K562 (cell line): ENCODE data around the gene SMU1. TPM values are rescaled to one million over a fixed set of nuclear protein-coding genes. Genes with fewer than 3 reads are reported as not detected.

Experiments
- MAZ ChIP-seq, 2 experiments: fragments of 450-650 bp in 1 of 2; sonication (generic) in 1 of 2; formaldehyde crosslinking; IDR thresholded peaks in 1 of 2; conservative IDR thresholded peaks in 1 of 2; 2 replicates each; pipeline versions ENCODE4 v1.4.0 to v1.5.0; 2020; ENCODE audit warnings: mild to moderate bottlenecking in 1 of 2, missing genetic modification reagents in 1 of 2
- PRDM10 ChIP-seq: fragments of 450-650 bp; IDR thresholded peaks from 2 replicates; pipeline ENCODE4 v1.6.1; 2018; ENCODE audit not compliant: partially characterized antibody
- SMAD4 ChIP-seq: fragments of 250-450 bp; sonication (Bioruptor Pico); conservative IDR thresholded peaks from 2 replicates; pipeline ENCODE4 v1.8.0; 2021; ENCODE audit warnings: inconsistent platforms, mild to moderate bottlenecking, moderate library complexity
- SRF ChIP-seq, 2 experiments: fragments of 250-450, 450-650 bp in 1 of 2; sonication (Bioruptor Pico) in 1 of 2; sonication (generic) in 1 of 2; formaldehyde crosslinking; IDR thresholded peaks; 2 replicates each; pipeline versions ENCODE4 v1.5.0 to v1.5.1; 2020 to 2022; ENCODE audit warnings: mild to moderate bottlenecking in 1 of 2, missing genetic modification reagents in 1 of 2
- ZC3H4 ChIP-seq: sonication (generic); formaldehyde crosslinking; IDR thresholded peaks from 2 replicates; pipeline ENCODE4 v1.9.0; 2021; ENCODE audit warnings: missing genetic modification reagents, borderline replicate concordance
- polyA plus RNA-seq, 8 experiments: library from polyadenylated mRNA; depleted of rRNA in 4 of 8; stranded (reverse) in 5 of 8; unstranded in 3 of 8; fragments of >200 nt; fragmentation: Nextera tagmentation in 2 of 8; fragmentation: Illumina TruSeq in 1 of 8; extraction: Ambion mirVana in 2 of 8; extraction: Trizol in 1 of 8; gene quantifications; 2 replicates each; pipeline versions ENCODE4 v1.2.1 to v1.2.3, GENCODE V29; 2011 to 2014; ENCODE audit warnings: inconsistent platforms in 1 of 8, missing spikeins in 1 of 8
- total RNA-seq, 7 experiments: library from RNA; depleted of rRNA in 6 of 7; stranded (reverse); fragments of >200 nt in 6 of 7; fragmentation: Illumina TruSeq in 2 of 7; extraction: Trizol in 2 of 7; gene quantifications; 2 replicates each; pipeline versions ENCODE4 v1.2.1 to v1.2.3, GENCODE V29; 2011 to 2021; ENCODE audit warnings: low replicate concordance in 1 of 7
- TF ChIP-seq, protein P1 (sequence below), 2 experiments: fragments of 450-650 bp in 1 of 2; sonication (generic) in 1 of 2; formaldehyde crosslinking in 1 of 2; IDR thresholded peaks; 2 replicates each; pipeline versions ENCODE4 v1.7.1 to v1.9.0; 2016 to 2022; ENCODE audit warnings: inconsistent platforms in 1 of 2, mild to moderate bottlenecking in 1 of 2, missing genetic modification reagents in 1 of 2
- TF ChIP-seq, protein P2 (sequence below): fragments of 200-800 bp; sonication (Bioruptor generic); IDR thresholded peaks from 2 replicates; pipeline ENCODE4 v1.6.1; 2017; ENCODE audit warnings: missing genetic modification characterization, missing compliant biosample characterization
- TF ChIP-seq, protein P3 (sequence below), 2 experiments: fragments of 450-650 bp; conservative IDR thresholded peaks; 2 replicates each; pipeline ENCODE4 v1.6.1; 2017; ENCODE audit warnings: mild to moderate bottlenecking in 2 of 2, moderate library complexity in 2 of 2

SMU1 gene
- total and polyA plus RNA-seq, 9 of the 15 experiments (the other 6 are each of a cell fraction or from before 2014, with no cell fraction given), result 13.2 to 33.4 (median 20.7) TPM

- TF ChIP-seq, protein P1, sequence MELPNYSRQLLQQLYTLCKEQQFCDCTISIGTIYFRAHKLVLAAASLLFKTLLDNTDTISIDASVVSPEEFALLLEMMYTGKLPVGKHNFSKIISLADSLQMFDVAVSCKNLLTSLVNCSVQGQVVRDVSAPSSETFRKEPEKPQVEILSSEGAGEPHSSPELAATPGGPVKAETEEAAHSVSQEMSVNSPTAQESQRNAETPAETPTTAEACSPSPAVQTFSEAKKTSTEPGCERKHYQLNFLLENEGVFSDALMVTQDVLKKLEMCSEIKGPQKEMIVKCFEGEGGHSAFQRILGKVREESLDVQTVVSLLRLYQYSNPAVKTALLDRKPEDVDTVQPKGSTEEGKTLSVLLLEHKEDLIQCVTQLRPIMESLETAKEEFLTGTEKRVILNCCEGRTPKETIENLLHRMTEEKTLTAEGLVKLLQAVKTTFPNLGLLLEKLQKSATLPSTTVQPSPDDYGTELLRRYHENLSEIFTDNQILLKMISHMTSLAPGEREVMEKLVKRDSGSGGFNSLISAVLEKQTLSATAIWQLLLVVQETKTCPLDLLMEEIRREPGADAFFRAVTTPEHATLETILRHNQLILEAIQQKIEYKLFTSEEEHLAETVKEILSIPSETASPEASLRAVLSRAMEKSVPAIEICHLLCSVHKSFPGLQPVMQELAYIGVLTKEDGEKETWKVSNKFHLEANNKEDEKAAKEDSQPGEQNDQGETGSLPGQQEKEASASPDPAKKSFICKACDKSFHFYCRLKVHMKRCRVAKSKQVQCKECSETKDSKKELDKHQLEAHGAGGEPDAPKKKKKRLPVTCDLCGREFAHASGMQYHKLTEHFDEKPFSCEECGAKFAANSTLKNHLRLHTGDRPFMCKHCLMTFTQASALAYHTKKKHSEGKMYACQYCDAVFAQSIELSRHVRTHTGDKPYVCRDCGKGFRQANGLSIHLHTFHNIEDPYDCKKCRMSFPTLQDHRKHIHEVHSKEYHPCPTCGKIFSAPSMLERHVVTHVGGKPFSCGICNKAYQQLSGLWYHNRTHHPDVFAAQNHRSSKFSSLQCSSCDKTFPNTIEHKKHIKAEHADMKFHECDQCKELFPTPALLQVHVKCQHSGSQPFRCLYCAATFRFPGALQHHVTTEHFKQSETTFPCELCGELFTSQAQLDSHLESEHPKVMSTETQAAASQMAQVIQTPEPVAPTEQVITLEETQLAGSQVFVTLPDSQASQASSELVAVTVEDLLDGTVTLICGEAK (IDR thresholded peaks at IDR 0.05), result no peak
- TF ChIP-seq, protein P1 (CRISPR knock-in tag; IDR thresholded peaks at IDR 0.05), result no peak
- TF ChIP-seq, protein P2, sequence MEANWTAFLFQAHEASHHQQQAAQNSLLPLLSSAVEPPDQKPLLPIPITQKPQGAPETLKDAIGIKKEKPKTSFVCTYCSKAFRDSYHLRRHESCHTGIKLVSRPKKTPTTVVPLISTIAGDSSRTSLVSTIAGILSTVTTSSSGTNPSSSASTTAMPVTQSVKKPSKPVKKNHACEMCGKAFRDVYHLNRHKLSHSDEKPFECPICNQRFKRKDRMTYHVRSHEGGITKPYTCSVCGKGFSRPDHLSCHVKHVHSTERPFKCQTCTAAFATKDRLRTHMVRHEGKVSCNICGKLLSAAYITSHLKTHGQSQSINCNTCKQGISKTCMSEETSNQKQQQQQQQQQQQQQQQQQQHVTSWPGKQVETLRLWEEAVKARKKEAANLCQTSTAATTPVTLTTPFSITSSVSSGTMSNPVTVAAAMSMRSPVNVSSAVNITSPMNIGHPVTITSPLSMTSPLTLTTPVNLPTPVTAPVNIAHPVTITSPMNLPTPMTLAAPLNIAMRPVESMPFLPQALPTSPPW (CRISPR knock-in tag), result peak; percentile 93
- TF ChIP-seq SMAD4 (CRISPR knock-in tag), result 0 out of 2 replicates have a peak, but pooled peaks have one; percentile 17
- TF ChIP-seq, protein P3, sequence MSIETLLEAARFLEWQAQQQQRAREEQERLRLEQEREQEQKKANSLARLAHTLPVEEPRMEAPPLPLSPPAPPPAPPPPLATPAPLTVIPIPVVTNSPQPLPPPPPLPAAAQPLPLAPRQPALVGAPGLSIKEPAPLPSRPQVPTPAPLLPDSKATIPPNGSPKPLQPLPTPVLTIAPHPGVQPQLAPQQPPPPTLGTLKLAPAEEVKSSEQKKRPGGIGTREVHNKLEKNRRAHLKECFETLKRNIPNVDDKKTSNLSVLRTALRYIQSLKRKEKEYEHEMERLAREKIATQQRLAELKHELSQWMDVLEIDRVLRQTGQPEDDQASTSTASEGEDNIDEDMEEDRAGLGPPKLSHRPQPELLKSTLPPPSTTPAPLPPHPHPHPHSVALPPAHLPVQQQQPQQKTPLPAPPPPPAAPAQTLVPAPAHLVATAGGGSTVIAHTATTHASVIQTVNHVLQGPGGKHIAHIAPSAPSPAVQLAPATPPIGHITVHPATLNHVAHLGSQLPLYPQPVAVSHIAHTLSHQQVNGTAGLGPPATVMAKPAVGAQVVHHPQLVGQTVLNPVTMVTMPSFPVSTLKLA (conservative IDR thresholded peaks at IDR 0.05), result peak in 1 of 2 experiments; percentile 11; a peak in 1 of 4 replicates
- TF ChIP-seq SRF (CRISPR knock-in tag; IDR thresholded peaks at IDR 0.05), result peak in 1 of 2 experiments; percentile 83; a peak in 1 of 4 replicates
- TF ChIP-seq MAZ (CRISPR knock-in tag; conservative IDR thresholded peaks at IDR 0.05 in 1 of 2, IDR thresholded peaks at IDR 0.05 in 1 of 2), result peak in 1 of 2 experiments; percentile 66; a peak in 1 of 4 replicates
- TF ChIP-seq ZC3H4, result peak; percentile 28; the same call in 1 of the 2 replicates
- peak; percentile 26 for TF ChIP-seq PRDM10
Observed at GRCh38 chr9:33025572-33026342, 50.7 kb downstream of the SMU1 start (continued).
